Omental fat pad (tissue), 4 donors: ENCODE results near the gene DDIT3. TPM values are rescaled to one million over a fixed set of nuclear protein-coding genes. Genes with fewer than 3 reads are reported as not detected.

Experiments used
- ATAC-seq: fragments of 150-250 bp; one replicate; pipeline ENCODE4 v1.9.1; 2016; ENCODE audit warnings: mild to moderate bottlenecking, moderate library complexity; ENCODE audit not compliant: low FRiP score
- DNase-seq: peaks from one replicate; pipeline ENCODE4 v3.0.0-alpha.2; 2019; ENCODE audit warnings: low spot score
- total RNA-seq, 4 donors: library from RNA; depleted of rRNA; stranded (reverse); fragments of >200 nt; gene quantifications; one replicate each; pipeline ENCODE4 v1.1.0, GENCODE V29; 2016
- TF ChIP-seq, protein P1 (sequence below), 3 donors: fragments of 450-650 bp; IDR thresholded peaks; one replicate each; pipeline ENCODE4 v1.5.1; 2016 to 2017; ENCODE audit warnings: antibody characterized with exemption in 3 of 3, mild to moderate bottlenecking in 3 of 3, moderate library complexity in 2 of 3

Gene DDIT3
- total RNA-seq, 4 donors from 2014 or later, result 31.5 to 66.6 (median 35.5) TPM

DNA sequence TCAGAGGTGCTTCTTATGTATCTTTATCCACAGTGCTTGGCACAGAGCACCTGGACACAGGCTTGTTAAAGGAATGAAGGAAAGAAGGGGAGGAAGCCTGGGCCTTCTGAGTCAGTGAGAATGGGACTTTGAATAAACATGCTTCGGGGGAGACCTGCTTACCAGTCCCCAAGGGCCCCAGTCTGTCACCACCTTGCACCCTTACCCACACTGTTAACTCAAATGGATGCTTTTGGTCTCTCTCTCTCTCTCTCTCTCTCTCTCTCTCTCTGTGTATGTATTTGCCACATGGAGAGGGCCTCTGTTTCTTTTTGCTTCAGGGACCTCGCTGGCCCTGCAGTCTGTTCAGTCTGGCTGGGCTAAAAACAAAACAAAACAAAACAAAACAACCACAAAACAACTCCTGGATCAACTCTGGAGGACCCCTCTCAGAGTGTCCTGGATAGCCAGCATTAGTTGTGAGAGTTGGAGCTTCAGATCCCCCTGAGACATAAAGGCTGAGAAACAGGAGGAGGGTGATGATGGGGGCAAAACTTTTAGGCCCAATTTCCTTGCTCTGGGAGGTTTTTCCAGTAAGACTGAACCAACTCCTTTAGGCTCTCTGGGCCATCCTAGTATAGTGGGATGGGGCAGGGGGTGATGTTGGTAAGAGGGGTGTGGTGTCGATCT lies 31.5 kb upstream of the DDIT3 start:
- ATAC-seq (no peak), DNase-seq (no peak)
- TF ChIP-seq, protein P1, sequence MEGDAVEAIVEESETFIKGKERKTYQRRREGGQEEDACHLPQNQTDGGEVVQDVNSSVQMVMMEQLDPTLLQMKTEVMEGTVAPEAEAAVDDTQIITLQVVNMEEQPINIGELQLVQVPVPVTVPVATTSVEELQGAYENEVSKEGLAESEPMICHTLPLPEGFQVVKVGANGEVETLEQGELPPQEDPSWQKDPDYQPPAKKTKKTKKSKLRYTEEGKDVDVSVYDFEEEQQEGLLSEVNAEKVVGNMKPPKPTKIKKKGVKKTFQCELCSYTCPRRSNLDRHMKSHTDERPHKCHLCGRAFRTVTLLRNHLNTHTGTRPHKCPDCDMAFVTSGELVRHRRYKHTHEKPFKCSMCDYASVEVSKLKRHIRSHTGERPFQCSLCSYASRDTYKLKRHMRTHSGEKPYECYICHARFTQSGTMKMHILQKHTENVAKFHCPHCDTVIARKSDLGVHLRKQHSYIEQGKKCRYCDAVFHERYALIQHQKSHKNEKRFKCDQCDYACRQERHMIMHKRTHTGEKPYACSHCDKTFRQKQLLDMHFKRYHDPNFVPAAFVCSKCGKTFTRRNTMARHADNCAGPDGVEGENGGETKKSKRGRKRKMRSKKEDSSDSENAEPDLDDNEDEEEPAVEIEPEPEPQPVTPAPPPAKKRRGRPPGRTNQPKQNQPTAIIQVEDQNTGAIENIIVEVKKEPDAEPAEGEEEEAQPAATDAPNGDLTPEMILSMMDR (IDR thresholded peaks at IDR 0.05), result no peak

DNA sequence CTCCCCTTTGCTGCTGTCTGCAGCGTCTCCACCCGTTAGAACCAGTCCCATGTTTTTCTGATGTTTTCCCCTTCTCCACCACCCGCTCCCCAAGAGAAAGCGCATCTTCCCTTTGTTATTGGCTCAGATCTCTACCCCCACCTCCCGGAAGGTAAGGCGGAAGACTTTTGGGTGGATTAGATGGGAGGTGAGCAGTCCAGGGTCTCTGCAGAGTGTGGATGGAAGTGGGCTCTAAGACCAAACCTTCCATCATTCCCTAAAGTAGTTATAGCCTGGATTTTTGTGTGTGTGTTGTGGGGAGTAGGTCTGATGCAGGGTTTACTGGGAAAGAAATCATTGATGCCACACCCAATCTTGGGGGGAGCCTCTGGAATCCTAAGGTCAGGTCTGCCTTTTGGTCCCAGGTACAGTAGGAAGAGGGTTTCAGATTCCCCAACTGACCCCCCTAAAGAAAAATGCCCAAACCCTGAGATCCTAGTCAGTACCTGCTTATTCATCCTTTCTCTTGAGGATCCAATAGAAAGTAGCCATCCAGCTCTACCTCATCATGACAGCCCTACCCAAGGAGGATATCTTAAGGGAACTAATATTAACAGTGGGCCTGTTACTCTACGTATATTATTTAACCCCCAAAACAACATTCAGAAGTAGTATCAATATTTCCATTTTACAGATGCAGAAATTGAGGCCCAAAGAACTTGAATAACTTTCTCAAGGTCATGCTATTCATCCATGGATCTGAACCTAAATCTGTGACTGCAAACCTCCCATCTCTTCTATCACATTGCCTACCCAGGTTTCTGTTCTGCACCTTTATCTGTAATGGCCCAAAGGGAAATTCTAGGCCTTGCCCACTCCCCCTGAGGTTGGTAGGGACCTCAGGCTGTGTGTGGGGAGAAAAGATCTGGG lies 30.6 kb upstream of the DDIT3 start:
- ATAC-seq (no peak), DNase-seq (no peak)
- TF ChIP-seq, protein P1 (IDR thresholded peaks at IDR 0.05), result no peak

DNA sequence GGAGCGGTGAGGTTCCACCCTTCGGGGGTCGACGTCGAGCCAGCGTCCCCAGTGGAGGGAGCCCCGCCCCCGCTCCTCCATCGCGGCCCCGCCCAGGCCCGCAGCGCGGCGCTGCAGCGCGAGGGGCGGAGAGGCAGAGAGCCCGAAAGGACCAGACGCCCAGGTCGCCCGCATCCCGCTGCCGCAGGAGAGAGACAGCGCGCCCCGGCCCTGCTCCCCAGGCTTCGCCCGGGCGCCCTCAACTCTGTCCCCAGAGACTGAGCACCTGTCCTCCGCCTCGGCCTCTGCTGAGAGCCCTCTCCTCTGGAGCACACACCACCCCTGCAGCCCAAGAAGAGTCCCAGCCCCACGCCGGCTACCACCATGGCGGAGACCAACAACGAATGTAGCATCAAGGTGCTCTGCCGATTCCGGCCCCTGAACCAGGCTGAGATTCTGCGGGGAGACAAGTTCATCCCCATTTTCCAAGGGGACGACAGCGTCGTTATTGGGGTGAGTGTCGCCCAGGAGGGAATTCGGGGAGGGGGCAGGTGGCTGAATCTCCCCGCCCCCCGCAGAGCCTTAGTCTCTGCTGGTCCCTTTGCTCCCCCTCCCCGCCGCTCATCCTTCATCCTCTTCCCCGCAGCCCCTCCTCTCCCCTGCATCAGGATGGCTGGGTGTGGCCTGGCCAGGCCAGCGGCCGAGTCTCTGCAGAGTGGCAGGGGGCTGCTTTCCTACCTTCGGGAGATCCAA lies 29.8 kb upstream of the DDIT3 start, which contains the start of gene KIF5A:
Gene KIF5A (plus strand): TSS at position 136 of the 732 bp plus-strand sequence. CDS start 228 bp downstream, at position 364.
- ATAC-seq (no peak), DNase-seq (no peak)
- TF ChIP-seq, protein P1 (IDR thresholded peaks at IDR 0.05), result no peak

DNA sequence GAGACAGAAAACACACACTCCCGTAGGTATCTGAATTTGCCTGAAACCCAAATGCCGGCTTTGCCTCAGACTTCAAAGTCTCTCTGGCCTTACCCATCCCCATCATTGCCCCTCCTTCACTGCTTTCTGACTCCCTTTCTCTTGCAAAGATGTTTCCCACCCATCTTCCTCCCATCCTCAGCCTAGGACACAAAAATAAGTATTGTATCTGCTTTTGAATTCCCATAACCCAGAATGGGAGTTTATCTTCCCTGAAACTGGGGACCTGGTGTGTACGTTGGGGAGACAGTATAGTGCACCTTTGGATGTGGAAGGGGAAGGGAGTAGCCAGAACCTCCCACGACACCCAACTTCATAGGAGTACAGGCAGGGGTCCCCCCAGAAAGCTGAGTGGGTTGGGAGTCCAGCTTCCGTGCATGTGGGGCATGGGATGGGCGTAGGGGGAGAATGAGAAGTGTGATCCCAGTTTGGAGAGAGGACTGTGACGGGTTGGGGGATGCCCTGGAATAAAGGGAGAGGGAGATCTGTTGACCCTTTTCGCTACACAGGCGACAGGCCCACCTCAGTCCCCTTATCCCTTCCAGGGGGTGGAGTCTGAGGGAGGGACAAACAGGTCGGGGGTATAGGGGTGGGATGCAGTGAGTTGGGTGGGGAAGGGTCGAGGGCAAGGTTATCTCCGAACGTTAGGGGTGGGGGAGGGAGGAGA lies 29.0 kb upstream of the DDIT3 start:
- TF ChIP-seq, protein P1 (IDR thresholded peaks at IDR 0.05), result no peak
- no peak for ATAC-seq
- DNase-seq, result no peak

DNA sequence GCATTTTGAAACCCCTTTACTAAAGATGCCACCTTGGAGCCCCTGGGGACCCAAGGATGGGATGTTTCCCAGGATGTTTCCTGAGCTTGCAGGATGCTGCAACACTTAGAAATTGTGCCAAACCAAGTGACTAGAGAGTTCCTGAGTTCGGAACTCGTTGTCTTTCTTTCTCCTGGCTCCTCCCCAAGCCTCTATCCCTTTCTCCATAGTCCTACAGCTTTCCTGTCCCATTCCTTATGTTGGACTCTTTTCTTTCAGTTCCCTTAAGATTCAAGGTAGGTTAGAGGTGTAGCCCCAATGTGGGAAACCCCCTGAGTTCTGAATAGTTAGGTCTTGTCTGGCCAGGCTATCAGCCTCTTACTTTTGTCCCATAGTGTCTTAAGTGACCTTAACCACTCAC lies 28.2 kb upstream of the DDIT3 start:
- TF ChIP-seq, protein P1 (IDR thresholded peaks at IDR 0.05), result no peak
- ATAC-seq, result no peak
- no peak for DNase-seq

DNA sequence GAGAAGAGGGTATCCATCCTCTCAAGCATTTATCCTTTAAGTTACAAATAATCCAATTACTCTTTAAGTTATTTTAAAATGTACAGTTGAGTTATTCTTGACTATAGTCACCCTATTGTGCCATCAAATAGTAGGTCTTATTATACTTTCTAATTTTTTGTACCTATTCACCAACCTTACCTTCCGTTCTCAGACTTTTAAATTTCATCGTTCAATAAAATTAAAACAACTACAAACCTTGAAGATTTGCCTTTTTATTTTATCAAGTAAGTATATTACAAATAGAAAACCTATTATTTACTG lies 27.6 kb upstream of the DDIT3 start:
- DNase-seq (no peak), ATAC-seq (no peak)
- TF ChIP-seq, protein P1 (IDR thresholded peaks at IDR 0.05), result no peak
